Lung (tissue), 12 donors: ENCODE results near the gene LSM4. TPM values are rescaled to one million over a fixed set of nuclear protein-coding genes. Genes with fewer than 3 reads are reported as not detected.

ENCODE experiments used
- ATAC-seq: fragments of 200-7000 bp; cut with Tn5 transposase; one replicate; pipeline ENCODE4 v1.9.1; 2020; ENCODE audit warnings: moderate number of reproducible peaks; ENCODE audit not compliant: insufficient read depth, low FRiP score
- DNase-seq, 3 donors: peaks; one replicate each; pipeline ENCODE4 v3.0.0-alpha.2; 2013 to 2017
- H3K27ac ChIP-seq, 2 donors: one replicate each; pipeline ENCODE4 v1.5.1; 2013; ENCODE audit warnings: mild to moderate bottlenecking in 2 of 2, moderate library complexity in 2 of 2, control low read depth in 1 of 2, inconsistent platforms in 1 of 2, low read depth in 1 of 2, low read length in 1 of 2
- H3K27me3 ChIP-seq, 3 donors: one replicate each; pipeline ENCODE4 v1.5.1; 2013; ENCODE audit warnings: low read length in 2 of 3; ENCODE audit not compliant: control insufficient read depth in 3 of 3, insufficient read depth in 3 of 3
- H3K36me3 ChIP-seq, 4 donors: one replicate each; pipeline ENCODE4 v1.5.1; 2013; ENCODE audit warnings: low read length in 4 of 4, mild to moderate bottlenecking in 1 of 4, moderate library complexity in 1 of 4; ENCODE audit not compliant: control insufficient read depth in 4 of 4, insufficient read depth in 4 of 4
- H3K4me1 ChIP-seq, 5 donors: one replicate each; pipeline ENCODE4 v1.5.1; 2013; ENCODE audit warnings: low read length in 5 of 5, mild to moderate bottlenecking in 2 of 5, moderate library complexity in 1 of 5; ENCODE audit not compliant: control insufficient read depth in 5 of 5, insufficient read depth in 5 of 5
- H3K4me3 ChIP-seq: one replicate; pipeline ENCODE4 v1.5.1; 2013; ENCODE audit warnings: mild to moderate bottlenecking, control low read depth, moderate library complexity
- H3K9ac ChIP-seq, 2 donors: one replicate each; pipeline ENCODE4 v1.5.1; 2013; ENCODE audit warnings: low read length in 2 of 2, control low read depth in 1 of 2; ENCODE audit not compliant: insufficient read depth in 1 of 2
- H3K9me3 ChIP-seq, 4 donors: one replicate each; pipeline ENCODE4 v1.5.1; 2013; ENCODE audit warnings: low read length in 3 of 4, mild to moderate bottlenecking in 1 of 4, moderate library complexity in 1 of 4; ENCODE audit not compliant: control insufficient read depth in 4 of 4, insufficient read depth in 3 of 4
- CTCF ChIP-seq: IDR thresholded peaks from 2 replicates; pipeline ENCODE4 v1.5.1; 2012; ENCODE audit warnings: mild to moderate bottlenecking; ENCODE audit errors: control extremely low read depth, extremely low read depth
- WGBS, 2 donors: extraction: QIAGEN DNeasy Blood & Tissue Kit; methylation state at CpG; one replicate each; pipeline ENCODE4 v1.1.7; 2013; 5-methylcytosine and 5-hydroxymethylcytosine counted together
- polyA plus RNA-seq, 2 donors: library from polyadenylated mRNA; stranded (reverse); fragments of 200-250 nt; gene quantifications; one replicate each; pipeline ENCODE4 v1.2.1, GENCODE V29; 2013
- total RNA-seq, 2 donors: library from RNA; depleted of rRNA in 1 of 2; stranded (reverse); fragments of >200 nt in 1 of 2; gene quantifications; one replicate each; pipeline ENCODE4 v1.2.1, GENCODE V29; 2014 to 2021
- donor health status: control.
- donor health status: control.
- donor health status: Bipolar disorder and iron deficiency.
- donor health status: healthy.
- donor health status: DM: yes; HTN: yes; CAD: no.

The LSM4 gene
- total and polyA plus RNA-seq, 4 donors = 67.7 to 217 (median 114) TPM

- peak overlapping the region; percentile 83 to 91 for H3K27ac ChIP-seq
- H3K27me3 ChIP-seq = no peaks in the 10 kb centered on the region
- ATAC-seq (peak; percentile 24), DNase-seq (no peak)
- H3K4me3 ChIP-seq = no peak overlapping the region
- WGBS, 2 donors = 51 to 77% methylated on average over 18 of the region's 18 CpGs
- H3K4me1 ChIP-seq = peaks cover 0 to 29% (median 9%) of the 10 kb centered on the region in 5 donors
- no peaks in the 10 kb centered on the region for H3K9me3 ChIP-seq
- peaks cover 0 to 2% (median 0%) of the 10 kb centered on the region in 4 donors for H3K36me3 ChIP-seq
- no peak overlapping the region for H3K9ac ChIP-seq
- TF ChIP-seq CTCF = no peak
These were observed 21.8 kb downstream of the LSM4 start for GRCh38 chr19:18300930-18301717.

GRCh38 chr19:18299654-18300053 is 23.2 kb downstream of the LSM4 start:
- no peaks in the 10 kb centered on the region for H3K27me3 ChIP-seq
- H3K9me3 ChIP-seq = no peaks in the 10 kb centered on the region
- no peak overlapping the region for H3K9ac ChIP-seq
- TF ChIP-seq CTCF = no peak
- peaks cover 0 to 22% (median 0%) of the 10 kb centered on the region in 5 donors for H3K4me1 ChIP-seq
- H3K27ac ChIP-seq = no peak overlapping the region
- no peak for ATAC-seq
- no peak for DNase-seq
- H3K36me3 ChIP-seq = no peaks in the 10 kb centered on the region
- H3K4me3 ChIP-seq = no peak overlapping the region
- WGBS, 2 donors = 94 to 96% methylated on average over 9 of the region's 9 CpGs

GRCh38 chr19:18298601-18299000 is 24.3 kb downstream of the LSM4 start:
- no peak for ATAC-seq
- Histone ChIP-seq H3K4me3 (no peak overlapping the region), H3K27me3 (no peaks in the 10 kb centered on the region), H3K27ac (no peak overlapping the region), H3K9ac (no peak overlapping the region), H3K9me3 (no peaks in the 10 kb centered on the region), H3K4me1 (peaks cover 0 to 17% (median 0%) of the 10 kb centered on the region in 5 donors), H3K36me3 (no peaks in the 10 kb centered on the region)
- WGBS, 2 donors = 76 to 91% methylated on average over 6 of the region's 6 CpGs
- no peak for DNase-seq
- no peak for TF ChIP-seq CTCF
